Stimulated activated CD4-positive, alpha-beta T cell treated with anti-CD3 and anti-CD28 coated beads, Interleukin-1b, Interleukin-23, amount 100 ng/mL, for 4 hours (primary cell): ENCODE data around the gene SEC24A.
"Not testable (repeated sequence)": the region's sequence is repeated elsewhere in the genome, so short reads cannot be mapped to it uniquely, and the experiment has no call there.

Source experiments
- DNase-seq, 2 donors: peaks; one replicate each; pipeline ENCODE4 v3.0.0-alpha.2; 2020; ENCODE audit warnings: low read depth in 2 of 2

SEC24A gene

DNA sequence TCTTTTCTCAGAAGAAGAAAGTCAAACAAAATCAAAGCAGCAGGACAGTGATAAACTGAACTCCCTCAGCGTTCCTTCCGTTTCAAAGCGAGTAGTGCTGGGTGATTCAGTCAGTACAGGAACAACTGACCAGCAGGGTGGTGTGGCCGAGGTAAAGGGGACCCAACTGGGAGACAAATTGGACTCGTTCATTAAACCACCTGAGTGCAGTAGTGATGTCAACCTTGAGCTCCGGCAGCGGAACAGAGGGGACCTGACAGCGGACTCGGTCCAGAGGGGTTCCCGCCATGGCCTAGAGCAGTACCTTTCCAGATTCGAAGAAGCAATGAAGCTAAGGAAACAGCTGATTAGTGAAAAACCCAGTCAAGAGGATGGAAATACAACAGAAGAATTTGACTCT lies 92.5 kb downstream of the SEC24A start:
- DNase-seq: no peak

GRCh38 chr5:134742134-134742533 lies 93.5 kb downstream of the SEC24A start:
- no peak for DNase-seq

DNA sequence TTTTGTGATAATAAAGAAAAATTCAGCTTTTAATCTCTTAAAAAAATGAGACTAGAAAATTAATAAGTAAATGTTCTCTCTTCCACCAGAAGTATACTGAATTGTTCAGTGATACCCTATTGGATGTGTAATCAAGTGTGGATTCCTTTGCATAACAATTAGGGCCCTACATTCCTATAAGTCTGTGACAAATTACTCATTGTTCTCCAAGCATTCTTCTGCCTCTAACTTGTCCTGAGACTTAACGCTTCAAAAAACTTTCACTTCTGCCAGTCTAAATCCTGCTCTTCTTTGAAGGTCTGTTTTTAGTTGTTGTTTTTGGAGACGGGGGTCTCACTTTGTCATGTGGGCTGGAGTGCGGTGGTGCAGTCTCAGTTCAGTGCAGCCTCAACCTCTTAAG lies 100.8 kb downstream of the SEC24A start:
- no peak for DNase-seq

GRCh38 chr5:134758176-134758503 lies 109.6 kb downstream of the SEC24A start:
- no peak for DNase-seq

GRCh38 chr5:134758504-134759341 lies 110.1 kb downstream of the SEC24A start, which contains the start of gene DDX46:
Gene DDX46, plus strand, starts transcription at chr5:134758779. Its CDS starts 160 bp downstream, at chr5:134758939.
- DNase-seq: peak; percentile 90 to 92

GRCh38 chr5:134767528-134768291 lies 119.1 kb downstream of the SEC24A start:
- not testable (repeated sequence) for DNase-seq

- DNase-seq: no peak
These were observed 120.6 kb downstream of the SEC24A start for GRCh38 chr5:134769206-134769605.

DNA sequence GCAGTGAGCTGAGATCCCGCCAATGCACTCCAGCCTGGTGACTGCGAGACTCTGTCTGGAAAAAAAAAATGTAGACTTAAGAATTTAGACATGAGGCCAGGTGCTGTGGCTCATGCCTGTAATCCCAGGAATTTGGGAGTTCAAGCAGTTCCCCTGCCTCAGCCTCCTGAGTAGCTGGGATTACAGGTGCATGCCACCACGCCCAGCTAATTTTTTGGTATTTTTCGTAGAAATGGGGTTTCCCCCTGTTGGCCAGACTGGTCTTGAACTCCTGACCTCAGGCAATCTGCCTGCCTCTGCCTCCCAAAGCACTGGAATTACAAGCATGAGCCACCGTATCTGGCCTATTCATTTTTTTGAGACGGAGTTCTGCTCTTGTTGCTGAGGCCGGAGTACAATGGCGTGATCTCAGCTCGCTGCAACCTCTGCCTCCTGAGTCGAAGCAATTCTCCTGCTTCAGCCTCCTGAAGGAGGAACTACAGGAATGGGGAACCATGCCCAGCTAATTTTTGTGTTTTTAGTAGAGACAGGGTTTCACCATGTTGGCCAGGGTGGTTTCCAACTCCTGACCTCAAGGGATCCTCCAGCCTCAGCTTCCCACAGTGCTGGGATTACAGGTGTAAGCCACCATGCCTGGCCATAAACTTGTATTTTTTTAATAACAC lies 124.0 kb downstream of the SEC24A start:
- DNase-seq: no peak

GRCh38 chr5:134777366-134777765 lies 128.8 kb downstream of the SEC24A start:
- DNase-seq: no peak
